Dedifferentiated amniotic fluid mesenchymal stem cell (primary cell): ENCODE measurements around the gene CDH18.

ENCODE experiments used
- DNase-seq: peaks from one replicate; pipeline ENCODE4 v3.0.0-alpha.2; 2016; ENCODE audit errors: extremely low spot score

CDH18 gene, protein sequence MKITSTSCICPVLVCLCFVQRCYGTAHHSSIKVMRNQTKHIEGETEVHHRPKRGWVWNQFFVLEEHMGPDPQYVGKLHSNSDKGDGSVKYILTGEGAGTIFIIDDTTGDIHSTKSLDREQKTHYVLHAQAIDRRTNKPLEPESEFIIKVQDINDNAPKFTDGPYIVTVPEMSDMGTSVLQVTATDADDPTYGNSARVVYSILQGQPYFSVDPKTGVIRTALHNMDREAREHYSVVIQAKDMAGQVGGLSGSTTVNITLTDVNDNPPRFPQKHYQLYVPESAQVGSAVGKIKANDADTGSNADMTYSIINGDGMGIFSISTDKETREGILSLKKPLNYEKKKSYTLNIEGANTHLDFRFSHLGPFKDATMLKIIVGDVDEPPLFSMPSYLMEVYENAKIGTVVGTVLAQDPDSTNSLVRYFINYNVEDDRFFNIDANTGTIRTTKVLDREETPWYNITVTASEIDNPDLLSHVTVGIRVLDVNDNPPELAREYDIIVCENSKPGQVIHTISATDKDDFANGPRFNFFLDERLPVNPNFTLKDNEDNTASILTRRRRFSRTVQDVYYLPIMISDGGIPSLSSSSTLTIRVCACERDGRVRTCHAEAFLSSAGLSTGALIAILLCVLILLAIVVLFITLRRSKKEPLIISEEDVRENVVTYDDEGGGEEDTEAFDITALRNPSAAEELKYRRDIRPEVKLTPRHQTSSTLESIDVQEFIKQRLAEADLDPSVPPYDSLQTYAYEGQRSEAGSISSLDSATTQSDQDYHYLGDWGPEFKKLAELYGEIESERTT

DNA sequence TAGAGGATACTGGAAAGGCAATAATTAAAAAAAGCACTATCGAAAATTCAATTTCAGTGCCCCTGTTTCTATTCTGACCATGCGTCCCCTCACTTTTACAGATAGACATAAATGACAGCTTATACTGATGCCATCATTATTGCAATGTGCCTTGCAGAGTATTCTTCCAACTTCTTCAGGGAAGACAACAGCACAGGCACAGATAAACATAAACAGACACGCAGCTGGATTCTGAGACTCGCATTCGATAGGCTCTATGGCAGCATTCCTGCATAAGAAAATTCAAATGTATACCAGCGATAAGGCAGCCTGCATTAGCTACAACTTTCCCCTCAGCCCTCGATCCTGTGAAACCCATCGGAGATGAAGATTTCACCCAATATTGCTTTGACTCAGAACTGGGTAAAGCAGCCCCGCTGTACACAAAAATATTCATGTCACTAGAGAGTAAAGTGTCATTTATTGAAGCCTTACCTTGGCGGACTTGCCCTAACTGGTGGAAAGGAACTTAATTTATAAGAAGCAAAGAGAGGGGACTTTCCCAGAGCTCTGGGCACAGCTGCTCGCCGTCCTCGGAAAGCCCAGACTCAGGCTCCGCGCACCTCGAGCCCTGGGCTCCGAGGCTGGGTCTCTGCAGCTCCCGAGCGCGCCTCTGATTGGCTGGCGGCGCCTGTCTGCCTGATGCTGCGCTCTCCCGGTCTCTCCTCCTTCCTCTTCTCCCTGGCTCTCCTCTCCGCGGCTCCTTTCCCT lies at the start of gene CDH18:
TSS of gene CDH18 (minus strand) at position 589 of the 750 bp plus-strand sequence. CDS start 149,214 bp downstream, outside the sequence.
- peak; percentile 63 for DNase-seq

DNA sequence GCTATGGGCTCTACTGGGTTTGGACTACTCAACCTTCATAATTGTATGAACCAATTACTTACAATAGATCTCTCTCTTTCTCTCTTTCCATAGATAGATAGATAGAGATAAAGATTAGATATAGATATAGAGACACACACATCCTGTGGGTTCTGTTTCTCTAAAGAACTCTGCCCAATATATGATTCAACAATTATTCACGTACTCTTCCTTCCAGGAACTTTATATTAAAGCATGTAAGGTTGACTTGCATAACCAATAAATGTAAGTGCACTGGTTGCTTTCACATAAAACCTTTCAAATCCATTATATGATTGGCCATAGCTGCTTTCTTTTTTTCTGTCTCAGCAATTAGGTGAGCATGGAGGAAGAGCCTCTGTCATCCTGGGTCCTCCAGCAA lies 46.7 kb upstream of the CDH18 start:
- no peak for DNase-seq

DNA sequence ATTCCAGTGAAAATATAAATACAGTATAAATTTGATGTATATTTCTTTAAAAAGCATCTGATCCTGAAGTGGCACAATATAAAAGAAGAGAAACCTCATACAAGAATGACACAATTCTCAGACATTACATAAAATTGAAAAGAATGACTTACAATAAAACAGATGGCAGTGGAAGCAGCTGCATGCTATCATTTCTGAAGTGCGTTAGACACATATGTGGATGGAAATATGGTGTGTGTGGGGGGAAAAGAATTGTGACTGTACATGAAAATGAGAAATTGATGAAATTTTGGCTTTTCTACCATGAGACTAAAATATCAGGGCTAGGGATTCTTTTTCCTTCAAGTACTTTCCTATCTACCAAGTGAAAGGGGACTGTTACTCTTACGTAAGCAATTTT lies 45.9 kb upstream of the CDH18 start:
- DNase-seq, result no peak

DNA sequence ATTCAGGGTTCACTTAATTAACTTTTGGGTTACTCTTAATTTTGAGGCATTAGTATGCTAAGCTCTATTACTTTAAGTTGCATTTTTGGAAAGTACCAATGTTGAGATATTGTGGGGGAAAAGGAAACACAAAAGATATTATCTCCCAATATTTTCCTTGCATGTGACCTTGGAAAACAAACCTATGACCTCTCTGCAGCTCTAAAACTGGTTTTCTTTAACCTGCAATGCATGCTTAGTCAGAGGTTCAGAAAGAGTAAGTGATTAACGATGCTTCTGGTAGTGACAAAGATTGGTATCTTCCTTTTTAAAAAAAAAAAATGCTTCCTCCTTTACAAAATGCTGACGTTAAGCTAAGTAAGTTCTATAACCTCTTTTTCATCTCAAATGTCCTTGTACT lies 44.9 kb upstream of the CDH18 start:
- no peak for DNase-seq

DNA sequence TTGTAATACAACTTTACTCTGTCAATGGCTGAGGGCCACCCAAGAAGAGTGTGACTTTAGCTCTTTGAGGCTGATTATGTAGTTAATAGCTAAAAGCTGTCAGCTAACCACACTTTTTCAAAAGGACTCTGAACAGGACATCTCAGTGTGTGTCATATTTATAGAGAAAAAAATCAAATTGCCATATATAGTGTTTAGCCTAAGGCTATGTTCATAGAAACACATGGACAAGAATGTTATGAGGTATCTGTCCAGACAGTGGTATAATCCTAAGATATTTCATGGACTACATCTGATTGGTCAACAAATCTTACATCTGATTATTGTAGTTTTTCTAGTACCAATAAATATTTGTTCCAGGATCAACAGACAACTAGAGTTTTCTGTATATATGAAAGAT lies 42.1 kb upstream of the CDH18 start:
- no peak for DNase-seq

DNA sequence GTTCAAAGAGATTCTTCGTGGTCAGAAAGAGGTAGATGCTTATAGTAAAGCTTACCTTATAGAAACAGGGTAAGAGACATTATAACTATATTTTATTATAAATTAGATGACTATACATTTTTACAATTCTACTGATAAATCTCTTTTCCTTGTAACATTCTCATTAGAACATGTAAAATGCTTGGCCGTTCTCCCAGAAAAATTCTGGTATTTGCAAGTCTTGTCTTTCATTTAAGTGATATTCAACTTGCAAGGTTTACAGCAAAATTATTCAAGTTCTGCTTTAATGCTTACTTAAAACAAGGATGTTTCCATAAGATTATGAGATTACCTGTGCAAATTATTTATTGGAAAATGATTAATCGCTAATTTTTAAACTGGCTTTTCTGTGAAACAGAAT lies 41.3 kb upstream of the CDH18 start:
- DNase-seq, result no peak

DNA sequence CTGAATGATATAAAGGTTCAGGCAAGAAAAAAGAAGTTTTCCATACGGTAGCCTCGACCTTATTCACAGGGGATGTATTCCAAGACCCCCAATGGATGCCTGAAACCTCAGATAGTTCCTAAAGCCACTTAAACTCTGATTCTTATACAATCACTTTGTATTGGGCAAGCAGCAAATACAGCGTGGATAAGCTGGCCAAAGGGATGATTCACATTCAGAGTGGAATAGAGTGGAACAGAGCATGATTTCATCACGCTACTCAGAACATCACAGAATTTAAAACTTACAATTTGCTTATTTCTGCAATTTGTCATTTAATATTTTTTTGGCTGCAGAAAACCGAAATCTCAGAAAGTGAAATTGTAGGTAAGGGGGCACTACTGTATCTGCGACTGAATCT lies 40.5 kb upstream of the CDH18 start:
- no peak for DNase-seq

DNA sequence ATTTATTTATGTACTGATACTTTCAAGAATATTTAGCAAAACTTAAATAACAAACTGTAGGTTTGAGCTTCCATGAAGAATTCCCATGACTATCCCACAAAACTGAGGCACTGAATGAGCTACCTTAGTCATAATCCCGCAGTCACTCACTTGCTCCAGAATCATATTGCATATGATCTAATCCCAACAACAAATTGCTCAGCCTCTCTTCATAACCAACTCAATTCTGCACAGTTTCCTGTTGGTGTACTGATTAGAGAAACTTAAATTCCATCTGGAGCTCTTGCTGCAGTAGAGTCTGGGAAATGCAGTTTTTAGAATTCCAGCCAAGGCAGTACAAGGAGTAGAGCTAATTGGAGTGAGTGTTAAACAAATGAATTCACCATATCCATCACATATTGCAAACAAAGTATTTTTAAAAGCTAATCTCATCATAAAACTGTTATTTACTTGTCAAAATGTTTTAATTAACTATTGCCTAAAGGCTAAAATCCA lies 35.7 kb upstream of the CDH18 start:
- DNase-seq, result peak; percentile 52

DNA sequence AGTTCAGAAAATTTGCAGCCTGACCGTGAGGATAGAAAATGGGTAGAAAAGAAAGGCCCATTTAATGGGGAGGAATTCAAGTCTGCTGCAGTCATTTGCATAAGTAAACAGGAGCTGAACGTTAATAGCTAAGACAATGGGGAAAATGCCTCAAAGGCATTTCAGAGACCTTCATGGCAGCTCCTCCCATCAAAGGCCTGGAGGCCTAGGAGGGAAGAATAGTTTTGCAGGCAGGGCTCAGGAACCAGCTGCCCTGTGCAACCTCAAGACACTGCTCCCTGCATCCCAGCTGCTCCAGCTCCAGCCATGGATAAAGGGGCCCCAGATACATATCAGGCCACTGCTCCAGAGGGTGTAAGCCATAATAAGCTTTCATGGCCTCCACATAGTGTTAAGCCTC lies 32.2 kb upstream of the CDH18 start:
- no peak for DNase-seq

DNA sequence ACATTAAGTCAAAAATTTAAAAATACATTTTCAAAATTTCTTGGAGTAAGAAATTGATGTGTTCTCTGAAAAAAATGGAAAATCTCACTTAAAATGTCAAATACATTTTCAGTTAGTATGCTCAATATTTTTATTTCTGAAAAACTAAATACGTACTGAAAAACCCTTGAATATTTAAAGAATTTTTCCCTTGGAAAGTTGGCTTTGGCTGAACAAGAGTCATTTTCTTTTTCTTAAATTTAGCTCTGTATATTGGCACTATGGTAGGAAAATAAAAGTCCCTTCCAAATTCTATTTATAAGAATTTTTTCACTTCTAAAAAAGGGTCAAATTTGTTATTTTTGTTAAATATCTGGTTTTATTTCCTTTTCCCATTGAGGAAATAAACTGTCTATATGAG lies 29.0 kb upstream of the CDH18 start:
- DNase-seq, result no peak

DNA sequence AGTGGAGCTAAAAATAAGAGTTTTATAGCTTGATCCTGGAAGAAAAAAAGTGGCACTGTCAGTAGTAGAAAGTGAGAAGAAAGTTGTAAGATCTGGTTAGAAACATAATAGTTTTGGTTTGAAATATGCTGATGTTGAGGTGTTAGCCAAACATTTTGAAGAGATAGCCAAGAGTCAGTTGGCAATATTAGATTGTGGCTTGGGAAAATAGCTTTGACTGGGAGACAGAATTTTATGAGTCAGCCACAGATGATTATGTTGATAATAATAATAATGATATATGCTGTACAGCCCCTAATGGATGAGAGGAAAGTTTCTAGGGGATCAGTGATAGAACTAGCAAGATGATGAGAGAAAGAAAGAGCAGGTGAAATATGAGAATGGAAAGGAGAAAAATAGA lies 12.4 kb upstream of the CDH18 start:
- DNase-seq, result no peak

DNA sequence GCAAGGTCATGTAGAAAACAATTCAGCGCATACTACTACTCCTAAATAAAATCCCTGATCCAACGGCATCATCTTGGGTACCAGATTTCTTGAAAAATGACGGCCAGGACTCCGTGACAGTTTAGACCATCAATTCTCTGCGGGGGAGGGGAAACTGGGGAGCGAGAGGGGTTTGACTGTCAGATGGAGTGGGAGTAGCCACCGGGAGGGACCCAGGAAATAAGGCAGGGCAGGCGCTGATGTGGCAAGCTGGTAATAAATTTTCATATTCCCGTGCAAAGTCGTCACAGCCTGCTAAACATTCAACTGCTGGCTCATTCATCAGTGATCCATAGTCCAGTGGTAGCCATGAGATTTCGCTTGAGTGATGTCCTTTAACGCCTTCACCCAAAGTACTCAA lies 457 bp upstream of the CDH18 start:
- DNase-seq, result no peak

DNA sequence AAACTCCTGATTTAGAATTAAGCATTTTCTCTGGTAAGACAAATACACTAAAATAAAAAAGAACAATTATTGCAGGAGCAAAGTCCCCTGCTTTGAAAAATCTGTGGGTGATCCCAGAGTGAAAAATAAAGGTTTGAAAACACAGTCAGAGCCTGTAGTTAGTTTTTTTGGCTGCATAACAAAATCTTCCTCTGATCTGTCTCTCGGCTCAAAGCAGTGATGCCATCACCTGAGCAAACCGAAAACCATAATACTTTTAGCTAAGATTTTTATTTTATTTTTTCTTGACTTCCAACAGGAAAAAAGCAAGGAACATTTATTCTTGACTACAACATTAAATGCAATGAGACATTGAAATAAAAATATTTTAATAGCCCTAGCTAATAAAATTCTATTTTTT lies 1.2 kb downstream of the CDH18 start:
- DNase-seq, result no peak

DNA sequence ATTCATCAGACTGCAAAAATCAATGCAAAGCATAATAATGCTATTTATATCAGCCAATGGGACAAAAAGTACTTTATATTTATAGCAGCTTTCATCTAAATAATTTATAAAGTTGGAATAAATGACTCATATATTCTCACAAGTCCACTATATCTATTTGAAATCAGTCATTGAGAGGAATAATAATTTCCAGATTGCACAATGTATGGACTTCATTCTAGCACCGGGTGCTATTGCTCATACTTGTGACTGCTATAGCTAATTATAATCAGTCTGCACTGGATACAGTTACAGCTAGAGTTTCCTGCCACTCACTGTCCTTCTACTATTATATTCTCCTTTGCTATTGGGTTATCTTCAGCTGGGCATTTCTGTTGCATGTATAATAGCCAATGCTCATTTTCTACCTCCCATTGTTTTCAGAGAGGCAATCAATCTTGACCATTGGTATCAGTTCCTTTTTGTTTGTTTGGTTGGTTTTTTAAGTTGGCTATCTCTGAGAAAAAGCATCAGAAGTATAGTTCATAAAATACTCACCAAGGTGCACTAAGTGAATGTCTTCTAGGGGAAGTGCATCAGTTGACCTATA lies 1.9 kb downstream of the CDH18 start:
- peak; percentile 47 for DNase-seq

DNA sequence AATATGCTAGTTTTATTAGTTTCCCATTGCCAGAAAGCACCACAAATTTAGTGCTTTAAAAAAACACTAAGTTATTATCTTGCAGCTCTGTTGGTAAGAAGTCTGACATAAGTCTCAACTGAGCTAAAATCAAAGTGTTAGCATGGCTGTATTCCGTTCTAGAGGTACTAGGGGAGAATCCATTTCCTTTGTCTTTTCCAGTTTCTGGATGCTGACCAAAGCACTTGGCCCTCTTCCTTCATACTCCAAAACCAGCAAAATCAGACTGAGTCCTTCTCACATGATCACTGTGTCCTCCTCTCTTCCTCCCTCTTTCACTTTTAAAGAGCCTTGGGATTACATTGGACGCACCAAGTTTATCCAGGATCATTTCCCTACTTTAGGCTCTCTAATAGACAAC lies 9.5 kb downstream of the CDH18 start:
- no peak for DNase-seq

DNA sequence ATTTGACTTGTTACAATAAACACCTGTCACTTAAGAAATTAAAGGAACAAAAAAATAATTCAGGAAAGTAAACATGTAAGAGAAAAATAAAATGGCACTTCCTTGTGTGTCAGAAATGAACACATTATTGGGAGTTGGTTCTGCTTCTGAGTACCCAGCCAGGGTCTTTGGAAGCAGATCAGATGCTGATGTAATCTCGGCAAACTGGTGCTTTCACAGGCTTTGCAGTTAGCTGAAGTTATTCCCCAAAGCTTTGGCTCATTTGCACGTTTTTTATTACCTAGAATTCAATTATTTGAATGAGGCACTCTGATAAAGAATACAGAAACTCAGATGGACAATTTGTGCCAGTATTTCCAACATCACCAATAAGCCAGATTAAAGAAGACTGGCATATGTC lies 10.9 kb downstream of the CDH18 start:
- no peak for DNase-seq

DNA sequence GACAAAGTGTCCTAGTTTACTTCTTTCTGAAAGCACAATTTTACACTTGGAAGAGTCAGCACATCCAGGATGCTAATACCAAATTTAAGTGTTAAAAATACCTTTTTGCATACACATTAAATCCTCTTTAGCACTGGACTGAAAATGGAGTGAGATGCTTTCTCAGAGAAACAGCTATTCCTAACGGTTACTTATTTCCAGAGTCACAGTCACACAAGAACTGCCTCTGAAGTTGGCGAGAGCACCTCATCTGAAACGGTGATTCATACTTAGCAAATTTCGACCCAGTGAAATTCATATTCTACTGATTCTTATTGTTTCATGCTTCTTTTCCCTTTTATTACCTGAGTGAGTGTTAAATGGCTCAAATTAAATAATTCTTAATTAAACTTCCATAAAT lies 12.2 kb downstream of the CDH18 start:
- DNase-seq, result no peak

DNA sequence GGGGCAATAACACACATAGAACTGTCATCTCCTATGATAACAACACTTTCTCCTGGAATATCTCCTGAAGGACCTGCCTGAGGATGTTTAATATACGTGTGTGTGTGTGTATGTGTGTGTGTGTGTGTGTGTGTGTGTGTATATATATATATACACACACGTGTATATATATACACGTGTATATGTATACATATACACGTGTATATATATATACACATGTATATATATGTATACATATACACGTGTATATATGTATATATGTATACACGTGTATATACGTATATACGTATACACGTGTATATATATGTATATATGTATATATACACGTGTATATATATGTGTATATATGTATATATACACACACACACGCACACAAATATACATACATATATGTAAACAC lies 27.5 kb downstream of the CDH18 start:
- no peak for DNase-seq

DNA sequence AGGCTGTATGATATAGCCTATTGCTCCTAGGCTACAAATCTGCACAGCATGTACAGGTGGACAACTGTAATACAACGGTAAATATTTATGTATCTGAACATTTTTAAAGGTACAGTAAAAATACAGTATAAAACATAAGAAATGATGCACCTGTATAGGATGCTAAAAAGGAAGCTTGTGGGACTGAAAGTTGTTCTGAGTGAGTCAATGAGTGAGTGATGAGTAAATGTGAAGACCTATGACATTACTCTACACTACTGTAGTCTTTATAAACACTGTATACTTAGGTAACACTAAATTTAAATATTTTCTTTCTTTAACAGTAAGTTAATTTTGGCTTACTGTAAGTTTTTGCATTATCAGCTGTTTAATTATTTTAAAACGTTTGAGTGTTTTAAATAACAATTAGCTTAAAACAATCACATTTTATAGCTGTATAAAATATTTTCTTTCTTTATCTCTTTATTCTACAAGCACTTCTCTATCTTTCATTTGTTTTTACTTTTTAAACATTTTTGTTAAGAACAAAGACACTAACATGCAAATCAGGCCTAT lies 28.1 kb downstream of the CDH18 start:
- no peak for DNase-seq

DNA sequence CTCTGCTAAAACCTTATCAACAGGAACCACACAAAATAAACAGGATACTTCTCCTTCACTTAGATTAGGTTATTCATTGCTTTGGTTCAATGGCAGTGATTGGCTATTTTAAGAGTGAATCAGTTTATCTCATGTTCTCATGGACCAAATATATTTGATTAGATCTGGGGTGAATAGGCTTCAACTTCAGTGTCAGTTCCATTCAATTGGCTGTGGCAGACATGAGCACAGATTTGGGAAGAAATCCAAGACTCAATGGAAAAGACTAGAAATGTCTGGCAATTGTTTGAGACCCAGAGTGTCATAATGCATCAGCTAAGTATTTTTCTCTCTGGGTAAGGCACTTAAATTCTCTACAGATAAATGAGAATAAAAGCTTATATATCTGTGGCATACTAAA lies 37.1 kb downstream of the CDH18 start:
- DNase-seq, result peak; percentile 18

DNA sequence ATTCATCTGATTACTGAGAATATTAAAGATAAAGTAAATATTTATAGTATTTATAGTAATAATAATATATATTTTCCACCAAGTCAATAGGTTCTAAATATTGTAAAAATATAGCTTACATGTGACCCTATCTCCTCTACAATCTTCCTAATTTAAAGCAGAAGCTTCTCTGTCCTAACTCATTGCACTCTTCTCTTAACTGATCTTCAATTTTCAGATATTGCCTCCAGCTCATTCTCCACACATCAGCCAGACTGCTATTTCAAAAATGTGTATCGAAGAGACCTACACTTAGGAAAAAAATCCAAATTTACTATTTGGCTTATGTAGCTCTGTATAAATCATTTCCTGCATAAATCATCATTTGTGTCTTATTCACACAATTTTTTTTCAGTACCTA lies 47.8 kb downstream of the CDH18 start:
- DNase-seq, result no peak

DNA sequence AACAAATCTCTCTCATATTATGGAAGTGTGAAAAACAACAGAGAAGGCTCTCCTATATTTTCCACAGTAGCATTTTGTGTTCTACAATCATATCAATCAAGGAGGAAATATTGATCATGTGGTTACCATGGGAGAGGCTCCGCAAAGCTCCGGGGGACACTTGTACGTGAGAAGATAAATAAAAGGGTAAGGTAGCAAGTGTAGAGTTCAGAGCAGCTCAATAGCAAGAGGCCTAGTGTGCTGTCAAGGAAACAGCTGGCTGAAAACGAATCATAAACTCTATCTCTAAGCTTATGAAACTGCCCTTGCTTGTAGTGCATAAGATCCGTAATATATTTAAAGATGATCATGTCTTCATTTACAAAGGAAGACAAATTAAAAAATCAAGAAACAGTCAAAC lies 57.5 kb downstream of the CDH18 start:
- DNase-seq, result no peak
